OCI-LY7 (cell line): ENCODE results near the gene COPE. TPM values are rescaled to one million over a fixed set of nuclear protein-coding genes. Genes with fewer than 3 reads are reported as not detected.

Experiments used
- BruUV-seq: library from RNA; stranded (reverse); fragments of 400-500 nt; replicated peaks from 2 replicates; lab custom pipeline; 2021; lab: Mats Ljungman, UMichigan
- CTCF ChIA-PET: fragments of 300-600 bp; sonication (Branson Sonifier 250); formaldehyde crosslinking; loops from one replicate; lab custom pipeline; 2022; ENCODE audit warnings: antibody characterized with exemption; ENCODE audit not compliant: unreplicated experiment; lab: Charles Lee
- POLR2A ChIA-PET: fragments of 300-600 bp; sonication (Branson Sonifier 250); formaldehyde crosslinking; loops from one replicate; lab custom pipeline; 2022; ENCODE audit warnings: antibody characterized with exemption; lab: Charles Lee
- DNase-seq: peaks from one replicate; pipeline ENCODE4 v3.0.0-alpha.2; 2015; ENCODE audit warnings: low spot score
- H2AFZ ChIP-seq: fragments of 200-600 bp; sonication (generic), shearing (Covaris generic); 2 replicates; pipeline ENCODE4 v1.6.1; 2014; ENCODE audit warnings: mild to moderate bottlenecking, antibody characterized with exemption, low read length, moderate library complexity
- H3K27ac ChIP-seq: fragments of 200-600 bp; sonication (generic); 2 replicates; pipeline ENCODE4 v1.5.1; 2014; ENCODE audit warnings: mixed run types, low read depth, mild to moderate bottlenecking, moderate library complexity, low read length, inconsistent platforms; ENCODE audit not compliant: poor library complexity, severe bottlenecking
- H3K36me3 ChIP-seq: fragments of 200-600 bp; sonication (generic); 2 replicates; pipeline ENCODE4 v1.6.1; 2014; ENCODE audit warnings: mild to moderate bottlenecking, antibody characterized with exemption, low read length, moderate library complexity, mixed read lengths; ENCODE audit not compliant: insufficient read depth
- H3K4me1 ChIP-seq: fragments of 200-600 bp; sonication (generic); 2 replicates; pipeline ENCODE4 v1.5.1; 2014; ENCODE audit warnings: mild to moderate bottlenecking, low read length; ENCODE audit not compliant: insufficient read depth, poor library complexity, severe bottlenecking
- H3K4me2 ChIP-seq: fragments of 200-600 bp; sonication (generic); 2 replicates; pipeline ENCODE4 v1.6.1; 2014; ENCODE audit warnings: mild to moderate bottlenecking, low read length
- H3K4me3 ChIP-seq: fragments of 200-600 bp; sonication (generic); 2 replicates; pipeline ENCODE4 v1.5.1; 2014; ENCODE audit warnings: mild to moderate bottlenecking, low read depth, low read length; ENCODE audit not compliant: poor library complexity, severe bottlenecking
- H3K79me2 ChIP-seq: fragments of 200-600 bp; sonication (generic); 2 replicates; pipeline ENCODE4 v1.6.1; 2016; ENCODE audit warnings: low read depth, mild to moderate bottlenecking, low read length, moderate library complexity, mixed read lengths; ENCODE audit not compliant: insufficient read depth
- H3K9me2 ChIP-seq: fragments of 200-600 bp; sonication (generic); 2 replicates; pipeline ENCODE4 v1.6.1; 2016; ENCODE audit warnings: mild to moderate bottlenecking, low read length, mixed read lengths; ENCODE audit not compliant: insufficient read depth
- H3K9me3 ChIP-seq: fragments of 200-600 bp; sonication (generic); 2 replicates; pipeline ENCODE4 v1.6.1; 2014; ENCODE audit warnings: mild to moderate bottlenecking, mixed run types, low read length, mixed read lengths
- H4K20me1 ChIP-seq: fragments of 200-600 bp; sonication (generic); 2 replicates; pipeline ENCODE4 v1.6.1; 2014; ENCODE audit warnings: mild to moderate bottlenecking, antibody characterized with exemption, low read length, moderate library complexity, mixed read lengths; ENCODE audit not compliant: insufficient read depth
- CTCF ChIP-seq: fragments of 200-600 bp; sonication (generic); conservative IDR thresholded peaks from 2 replicates; pipeline ENCODE4 v1.5.1; 2014; ENCODE audit warnings: mild to moderate bottlenecking, antibody characterized with exemption, low read length, moderate library complexity, mixed read lengths
- EZH2phosphoT487 ChIP-seq: fragments of 200-600 bp; sonication (generic); IDR thresholded peaks from 2 replicates; pipeline ENCODE4 v1.6.1; 2018; ENCODE audit warnings: low read depth, borderline replicate concordance, mild to moderate bottlenecking, mixed run types, antibody characterized with exemption, low read length, moderate library complexity, mixed read lengths
- intact Hi-C: fragments of 100-400 bp; cut with micrococcal nuclease; formaldehyde crosslinking; loops from one replicate; pipeline ENCODE4 v1.10.0; 2022; ENCODE audit not compliant: unreplicated experiment
- total RNA-seq, 2 experiments: library from RNA; depleted of rRNA in 1 of 2; stranded (reverse); fragments of >200 nt in 1 of 2; shearing (Covaris generic) in 1 of 2; gene quantifications; 2 replicates each; pipeline ENCODE4 v1.2.3, GENCODE V29; 2014 to 2022

The COPE gene
- total RNA-seq, 2 experiments from 2014 or later = 255 to 256 TPM

- no peak overlapping the region for H3K4me2 ChIP-seq
- no peak overlapping the region for H3K27ac ChIP-seq
- intact Hi-C loops = no loop called here
- no peak for DNase-seq
- POLR2A ChIA-PET = interaction anchor here (0.9 kb wide), 1 partner anchor 10 kb away, joined by 3 read pairs; no protein-coding TSS in a partner anchor
- TF ChIP-seq EZH2phosphoT487 (no peak), CTCF (no peak)
- BruUV-seq = no TSS peak
- H3K36me3 ChIP-seq = peaks cover 16% of the 10 kb centered on the region
- no peaks in the 10 kb centered on the region for H3K4me1 ChIP-seq
- H3K4me3 ChIP-seq = no peak overlapping the region
- no peak overlapping the region for H2AFZ ChIP-seq
- CTCF ChIA-PET = no interaction called here
- H4K20me1 ChIP-seq = no peaks in the 10 kb centered on the region
- H3K79me2 ChIP-seq = no peaks in the 10 kb centered on the region
- H3K9me3 ChIP-seq = no peaks in the 10 kb centered on the region
- H3K9me2 ChIP-seq = no peaks in the 10 kb centered on the region
These were observed 18.3 kb downstream of the COPE start for GRCh38 chr19:18900700-18901481.

- no peak overlapping the region for H2AFZ ChIP-seq
- no peaks in the 10 kb centered on the region for H3K4me1 ChIP-seq
- ChIA-PET CTCF (no interaction called here), POLR2A (no interaction called here)
- TF ChIP-seq CTCF (no peak), EZH2phosphoT487 (no peak)
- no TSS peak for BruUV-seq
- H4K20me1 ChIP-seq = no peaks in the 10 kb centered on the region
- H3K4me2 ChIP-seq = no peak overlapping the region
- no peak overlapping the region for H3K27ac ChIP-seq
- H3K9me3 ChIP-seq = no peaks in the 10 kb centered on the region
- no peaks in the 10 kb centered on the region for H3K79me2 ChIP-seq
- intact Hi-C loops = no loop called here
- no peaks in the 10 kb centered on the region for H3K9me2 ChIP-seq
- no peak for DNase-seq
- no peak overlapping the region for H3K4me3 ChIP-seq
- peaks cover 16% of the 10 kb centered on the region; the same call in 1 of the 2 replicates for H3K36me3 ChIP-seq
These were observed 19.3 kb downstream of the COPE start for GRCh38 chr19:18899624-18900560.
